Measurements from ENCODE around the gene MYT1.

GRCh38 chr20:64137598-64138031, 26.6 kb upstream of the MYT1 start:
- TF ChIP-seq CTCF (IDR thresholded peaks at IDR 0.05) = no peak
- TF ChIP-seq POLR2A (IDR thresholded peaks at IDR 0.05) = no peak

Measured in tibial nerve (tissue), 3 donors.